Suppressor macrophage treated with lipopolysaccharide for 4 hours (primary cell): ENCODE results near the gene NPL.

Source experiments
- DNase-seq: peaks from one replicate; pipeline ENCODE4 v3.0.0-alpha.2; 2020

Gene NPL

GRCh38 chr1:182875889-182876288 is 86.3 kb downstream of the NPL start:
- no peak for DNase-seq

GRCh38 chr1:182877331-182877730 is 87.8 kb downstream of the NPL start:
- no peak for DNase-seq

GRCh38 chr1:182877842-182878241 is 88.3 kb downstream of the NPL start:
- no peak for DNase-seq
